ENCODE results near the gene SAE1.
A peak's percentile ranks its signal among the peaks of the same experiment; 100 is the strongest.

SAE1 gene

DNA sequence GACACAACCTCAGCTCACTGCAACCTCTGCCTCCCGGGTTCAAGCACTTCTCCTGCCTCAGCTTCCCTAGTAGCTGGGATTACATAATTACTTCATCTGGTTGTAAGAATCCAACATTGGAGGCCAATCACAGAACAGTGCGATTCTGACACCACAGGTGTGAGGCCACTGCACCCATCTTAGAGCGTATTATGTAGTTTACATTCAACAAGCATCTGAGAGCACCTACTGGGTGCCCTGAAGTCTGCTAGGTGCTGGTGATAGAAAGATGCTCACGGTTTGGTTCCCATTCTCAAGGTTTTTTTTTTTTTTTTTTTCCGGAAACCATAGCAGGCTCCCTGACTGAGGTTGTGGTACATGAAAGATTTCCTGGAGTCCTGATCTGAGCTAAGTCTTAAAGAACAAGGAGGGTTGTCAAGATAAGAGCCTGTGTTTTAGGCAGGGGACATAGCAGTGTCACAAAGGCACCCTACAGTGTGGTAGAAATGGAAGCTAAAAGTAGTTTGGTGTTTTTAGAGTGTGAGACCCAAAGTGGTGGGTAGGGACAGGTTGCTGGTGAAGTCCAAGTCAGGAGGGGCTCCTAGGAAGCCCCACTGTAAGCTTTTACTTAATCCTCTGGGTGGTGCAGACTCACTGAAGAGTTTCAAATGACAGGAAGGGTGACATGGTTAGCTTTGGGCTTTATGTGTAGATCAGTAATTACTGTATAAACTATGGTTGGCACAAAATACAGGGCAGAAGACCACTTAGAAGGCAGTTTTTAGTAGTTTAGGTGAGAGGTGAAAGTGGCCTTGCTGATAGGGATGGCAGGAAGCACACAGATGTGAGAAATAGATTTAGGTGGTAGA, 15.2 kb downstream of the SAE1 start:
- H3K4me3 Mint-ChIP-seq, result peak overlapping the region; percentile 22 to 52

DNA sequence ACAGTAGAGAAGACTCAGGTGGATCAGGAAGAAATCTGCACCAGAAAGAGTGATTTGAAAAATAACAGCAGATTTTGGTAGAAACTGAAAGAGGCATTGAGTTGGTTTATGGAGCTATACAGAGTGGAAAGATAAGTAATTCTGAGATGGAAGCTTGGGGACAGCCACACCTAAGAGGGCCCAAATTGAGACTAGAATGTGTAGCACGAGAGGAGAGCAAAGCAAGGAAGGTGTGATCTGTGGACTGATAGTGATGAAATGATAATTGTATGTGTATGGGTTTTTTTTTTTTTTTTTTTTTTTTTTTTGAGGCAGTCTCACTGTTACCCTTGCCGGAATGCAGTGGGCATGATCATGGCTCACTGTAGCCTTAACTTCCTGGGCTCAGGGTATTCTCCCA, 16.3 kb downstream of the SAE1 start:
- Mint-ChIP-seq H3K9me3 (no peaks in the 10 kb centered on the region), H3K27me3 (no peaks in the 10 kb centered on the region), H3K4me3 (no peak overlapping the region), H3K4me1 (ENCODE audit: low read depth in 2 of 2) (peaks cover 18 to 25% of the 10 kb centered on the region in 2 donors), H3K36me3 (ENCODE audit: insufficient read depth) (peaks cover 55% of the 10 kb centered on the region), H3K27ac (peak overlapping the region in 1 of 2 donors; percentile 61)
- ATAC-seq (replicated peaks) (no peak), DNase-seq (no peak)

More for the DNA sequence above, 15.2 kb downstream of the SAE1 start:
- Mint-ChIP-seq H3K27me3 (no peaks in the 10 kb centered on the region), H3K9me3 (no peaks in the 10 kb centered on the region), H3K27ac (peak overlapping the region; percentile 3 to 61), H3K36me3 (ENCODE audit: insufficient read depth) (peaks cover 44% of the 10 kb centered on the region), H3K4me1 (ENCODE audit: low read depth in 2 of 2) (peaks cover 21 to 31% of the 10 kb centered on the region in 2 donors)
- DNase-seq, result no peak
- ATAC-seq (replicated peaks), result peak; percentile 88

DNA sequence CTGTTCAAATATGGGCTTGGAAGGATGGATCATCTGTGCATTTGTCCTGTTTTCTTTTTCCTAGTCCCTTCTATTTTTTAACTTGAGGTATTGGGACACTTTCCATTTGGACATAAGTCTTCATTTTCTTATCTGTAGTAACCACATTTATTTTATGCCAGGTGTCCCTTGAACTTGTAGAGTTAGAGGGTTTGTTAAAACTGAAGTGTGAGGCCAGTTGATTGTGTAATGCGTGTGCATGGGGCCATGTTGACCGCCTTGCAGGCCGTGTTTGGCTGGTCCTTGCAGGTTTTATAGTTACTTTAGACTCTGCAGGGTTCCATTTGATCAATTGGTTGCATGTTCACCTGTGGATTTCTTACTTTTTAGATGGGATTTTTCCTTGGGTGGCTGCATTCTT, 21.0 kb downstream of the SAE1 start:
- Mint-ChIP-seq H3K27me3 (no peaks in the 10 kb centered on the region), H3K4me1 (ENCODE audit: low read depth in 2 of 2) (peaks cover 16 to 19% of the 10 kb centered on the region in 2 donors), H3K9me3 (no peaks in the 10 kb centered on the region), H3K4me3 (no peak overlapping the region), H3K36me3 (ENCODE audit: insufficient read depth) (peaks cover 65% of the 10 kb centered on the region), H3K27ac (no peak overlapping the region)
- ATAC-seq (replicated peaks) (no peak), DNase-seq (no peak)

DNA sequence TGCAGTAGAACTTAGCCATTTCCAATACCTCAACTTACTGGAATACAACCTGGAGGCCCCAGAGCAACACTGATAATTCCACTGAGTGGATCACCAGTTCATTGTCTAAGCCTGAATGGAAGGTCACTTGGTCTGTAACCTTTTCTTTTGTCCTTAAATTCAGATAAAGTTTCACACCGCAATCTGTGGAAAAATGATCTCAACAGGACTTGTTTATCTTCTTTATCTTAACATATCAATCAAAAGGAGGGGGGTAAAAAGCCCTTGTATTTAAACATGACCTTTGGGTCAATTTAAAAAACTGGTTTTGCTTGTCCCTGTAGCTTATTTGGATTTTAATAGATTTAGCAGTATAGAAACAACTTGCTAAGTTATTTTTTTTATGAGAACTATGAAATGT, 21.6 kb downstream of the SAE1 start:
- Mint-ChIP-seq H3K27me3 (no peaks in the 10 kb centered on the region), H3K27ac (no peak overlapping the region), H3K4me3 (no peak overlapping the region), H3K36me3 (ENCODE audit: insufficient read depth) (peaks cover 61% of the 10 kb centered on the region), H3K4me1 (ENCODE audit: low read depth in 2 of 2) (peaks cover 18 to 20% of the 10 kb centered on the region in 2 donors), H3K9me3 (no peaks in the 10 kb centered on the region)
- no peak for DNase-seq
- ATAC-seq (replicated peaks), result no peak

DNA sequence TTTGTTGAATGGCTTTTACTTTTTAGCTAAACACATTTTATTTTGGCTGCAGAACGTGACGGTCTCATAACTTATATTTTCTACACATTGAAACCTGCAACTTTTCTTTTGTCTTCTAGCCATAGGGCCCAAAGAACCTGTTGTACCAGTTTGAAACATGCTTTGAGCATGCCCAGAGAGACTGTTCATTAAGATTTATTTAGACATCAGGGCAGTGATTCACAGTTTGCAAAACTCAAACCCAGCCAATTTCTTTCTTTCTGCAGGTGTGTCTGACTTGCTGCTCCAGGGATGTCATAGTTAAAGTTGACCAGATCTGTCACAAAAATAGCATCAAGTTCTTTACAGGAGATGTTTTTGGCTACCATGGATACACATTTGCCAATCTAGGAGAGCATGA, 22.0 kb downstream of the SAE1 start:
- Mint-ChIP-seq H3K27ac (peak overlapping the region in 1 of 2 donors; percentile 42), H3K9me3 (no peaks in the 10 kb centered on the region), H3K4me3 (no peak overlapping the region), H3K4me1 (ENCODE audit: low read depth in 2 of 2) (peaks cover 22 to 23% of the 10 kb centered on the region in 2 donors), H3K27me3 (no peaks in the 10 kb centered on the region), H3K36me3 (ENCODE audit: insufficient read depth) (peaks cover 61% of the 10 kb centered on the region)
- ATAC-seq (replicated peaks), result no peak
- no peak for DNase-seq

DNA sequence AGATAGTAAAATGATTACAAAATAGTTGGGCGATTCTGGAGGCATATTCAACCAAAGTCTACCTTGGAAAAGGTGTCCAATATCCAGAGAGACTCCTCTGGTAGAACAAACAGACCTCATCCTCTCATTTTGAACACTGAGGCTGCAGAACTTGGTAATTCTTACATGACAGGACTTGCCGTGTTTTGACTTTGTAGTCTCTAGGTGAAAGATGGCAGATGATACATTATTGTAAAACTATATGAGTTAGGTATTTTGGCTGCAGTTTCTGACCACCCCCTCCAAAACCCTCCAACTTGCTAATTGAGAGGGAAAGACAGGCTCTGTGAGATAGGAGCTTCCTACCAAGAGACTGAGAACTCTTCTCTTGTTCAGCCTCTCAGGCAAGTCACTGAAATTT, 22.6 kb downstream of the SAE1 start:
- ATAC-seq (replicated peaks) (no peak), DNase-seq (no peak)
- no peak overlapping the region for H3K4me3 Mint-ChIP-seq
- peaks cover 24 to 28% of the 10 kb centered on the region in 2 donors for H3K4me1 Mint-ChIP-seq (ENCODE audit: low read depth in 2 of 2)
- H3K27me3 Mint-ChIP-seq, result no peaks in the 10 kb centered on the region
- H3K9me3 Mint-ChIP-seq, result no peaks in the 10 kb centered on the region
- H3K36me3 Mint-ChIP-seq (ENCODE audit: insufficient read depth), result peaks cover 63% of the 10 kb centered on the region
- peak overlapping the region in 1 of 2 donors; percentile 42 for H3K27ac Mint-ChIP-seq

DNA sequence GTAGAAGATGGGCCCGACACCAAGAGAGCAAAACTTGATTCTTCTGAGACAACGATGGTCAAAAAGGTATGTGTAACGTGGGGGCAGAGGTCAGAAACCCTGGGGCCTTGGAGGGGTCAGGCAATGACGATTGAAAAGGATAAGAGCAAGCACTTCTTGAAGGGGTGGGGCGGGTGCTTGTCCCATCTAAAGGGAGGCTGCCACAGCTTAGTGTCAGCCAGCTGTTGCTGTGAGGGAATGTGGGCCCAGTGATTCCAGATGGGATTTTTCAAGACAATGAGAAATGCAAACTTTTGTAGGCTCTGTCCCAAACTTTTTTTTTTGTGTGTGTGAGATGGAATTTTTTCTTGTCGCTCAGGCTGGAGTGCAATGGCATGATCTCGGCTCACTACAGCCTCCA, 24.5 kb downstream of the SAE1 start:
- Mint-ChIP-seq H3K9me3 (no peaks in the 10 kb centered on the region), H3K27ac (peak overlapping the region; percentile 60 to 83), H3K27me3 (no peaks in the 10 kb centered on the region), H3K4me1 (ENCODE audit: low read depth in 2 of 2) (peaks cover 35 to 36% of the 10 kb centered on the region in 2 donors), H3K36me3 (ENCODE audit: insufficient read depth) (peaks cover 49% of the 10 kb centered on the region), H3K4me3 (peak overlapping the region in 1 of 2 donors; percentile 60)
- ATAC-seq (replicated peaks) (no peak), DNase-seq (no peak)

DNA sequence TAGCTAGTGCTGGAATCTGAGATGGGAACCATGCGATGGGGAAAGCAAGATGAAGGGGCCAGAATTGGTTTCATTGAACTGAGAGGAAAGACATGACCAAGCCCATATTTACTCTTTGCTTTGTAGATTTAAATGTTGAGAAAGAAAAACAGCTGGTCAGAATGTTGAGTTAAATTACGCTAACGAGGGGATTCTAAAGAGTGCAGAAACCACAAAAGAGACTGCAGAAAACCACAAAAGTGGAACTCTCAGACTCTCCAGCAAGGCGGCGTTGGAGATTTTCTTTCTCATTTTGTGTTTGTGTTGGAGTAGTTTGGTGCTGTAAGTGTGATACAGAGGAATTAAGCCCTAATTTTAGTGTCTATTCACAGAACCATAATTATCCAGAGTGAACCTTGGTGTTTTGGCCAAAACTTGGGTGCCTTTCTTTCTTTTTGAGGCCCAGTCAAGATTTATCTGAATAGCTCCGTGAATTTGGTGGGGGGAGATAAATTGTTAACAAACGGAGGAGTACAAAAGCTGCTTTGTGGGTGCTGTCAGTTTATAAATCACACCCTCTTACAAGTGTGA, 26.3 kb downstream of the SAE1 start:
- ATAC-seq (replicated peaks) (peak; percentile 52), DNase-seq (peak in 1 of 3 experiments; percentile 4)
- peak overlapping the region; percentile 75 to 93 for H3K27ac Mint-ChIP-seq
- peaks cover 35 to 41% of the 10 kb centered on the region in 2 donors for H3K4me1 Mint-ChIP-seq (ENCODE audit: low read depth in 2 of 2)
- peaks cover 38% of the 10 kb centered on the region for H3K36me3 Mint-ChIP-seq (ENCODE audit: insufficient read depth)
- H3K27me3 Mint-ChIP-seq, result no peaks in the 10 kb centered on the region
- peak overlapping the region; percentile 75 to 82 for H3K4me3 Mint-ChIP-seq
- no peaks in the 10 kb centered on the region for H3K9me3 Mint-ChIP-seq

DNA sequence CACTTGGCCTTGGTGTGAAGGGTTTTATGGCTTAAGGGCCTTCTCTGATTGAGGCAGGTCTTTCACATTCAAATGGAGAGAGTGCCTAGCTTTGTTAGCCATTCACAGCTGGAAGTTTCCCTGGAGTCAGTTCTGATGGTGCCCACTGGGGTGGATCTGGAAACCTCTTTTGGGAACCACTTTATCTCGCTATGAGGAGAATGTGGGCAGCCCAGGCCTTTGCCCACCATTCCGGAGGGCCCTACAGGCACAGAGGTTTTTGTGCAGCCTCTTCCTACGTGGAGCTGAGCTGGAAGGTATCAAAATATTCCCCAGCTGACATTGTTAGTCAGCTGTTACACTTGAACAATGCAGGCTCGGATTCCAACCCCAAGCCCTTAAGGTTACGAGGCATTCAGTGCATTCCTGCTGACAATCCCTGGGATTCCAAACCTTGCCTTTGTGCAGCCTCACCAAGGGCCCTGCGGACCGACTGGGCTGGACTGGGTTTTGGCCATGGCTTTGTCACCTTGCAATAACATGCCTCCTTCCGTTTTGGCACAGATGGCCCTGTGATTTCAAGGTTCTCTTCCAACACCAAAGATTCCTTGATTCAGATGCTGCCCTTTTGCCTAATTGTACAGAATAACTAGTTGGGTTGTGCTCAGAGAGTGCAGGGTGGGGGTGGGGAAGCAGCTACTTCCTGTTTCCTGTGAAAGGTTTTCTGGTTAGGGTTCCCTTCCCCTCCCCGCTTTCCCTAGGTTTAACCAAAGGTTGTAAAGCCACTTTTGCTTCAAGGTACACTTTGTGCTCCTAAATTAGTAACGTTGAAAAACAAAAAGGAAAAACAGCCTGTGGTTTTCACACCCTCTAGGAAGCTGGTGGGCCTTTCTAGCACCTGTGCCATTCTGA, 27.0 kb downstream of the SAE1 start:
- ATAC-seq (replicated peaks), result peak; percentile 33
- H3K27me3 Mint-ChIP-seq, result no peaks in the 10 kb centered on the region
- H3K36me3 Mint-ChIP-seq (ENCODE audit: insufficient read depth), result peaks cover 31% of the 10 kb centered on the region
- H3K9me3 Mint-ChIP-seq, result no peaks in the 10 kb centered on the region
- peak overlapping the region; percentile 75 to 82 for H3K4me3 Mint-ChIP-seq
- DNase-seq, result peak in 1 of 3 experiments; percentile 27
- H3K4me1 Mint-ChIP-seq (ENCODE audit: low read depth in 2 of 2), result peaks cover 35 to 41% of the 10 kb centered on the region in 2 donors
- H3K27ac Mint-ChIP-seq, result peak overlapping the region; percentile 89 to 93

DNA sequence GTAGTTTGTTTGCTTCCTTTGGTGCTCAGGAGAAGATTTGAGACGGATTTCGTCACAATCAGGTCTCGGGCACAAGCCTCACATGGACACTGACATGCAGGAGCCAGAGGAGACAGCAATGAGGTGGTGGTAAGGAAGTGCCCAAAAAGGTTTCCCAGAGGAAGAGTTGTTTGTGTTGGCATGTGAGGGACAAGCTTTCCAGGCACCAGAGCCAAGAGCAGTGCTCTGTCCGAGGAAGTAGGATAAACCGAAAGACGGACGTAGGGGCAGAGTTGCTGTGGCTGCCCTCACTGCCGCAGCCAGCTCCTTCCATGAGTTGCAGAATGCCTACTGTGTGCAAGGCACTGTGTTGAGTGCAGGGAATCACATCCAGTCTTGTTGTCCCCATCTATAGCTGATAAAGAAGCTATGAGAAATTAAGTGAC, 27.7 kb downstream of the SAE1 start:
- Mint-ChIP-seq H3K36me3 (ENCODE audit: insufficient read depth) (peaks cover 26% of the 10 kb centered on the region), H3K27ac (peak overlapping the region; percentile 89 to 93), H3K4me1 (ENCODE audit: low read depth in 2 of 2) (peaks cover 35 to 41% of the 10 kb centered on the region in 2 donors), H3K4me3 (peak overlapping the region; percentile 75 to 82), H3K27me3 (no peaks in the 10 kb centered on the region), H3K9me3 (no peaks in the 10 kb centered on the region)
- ATAC-seq (replicated peaks) (no peak), DNase-seq (no peak)

DNA sequence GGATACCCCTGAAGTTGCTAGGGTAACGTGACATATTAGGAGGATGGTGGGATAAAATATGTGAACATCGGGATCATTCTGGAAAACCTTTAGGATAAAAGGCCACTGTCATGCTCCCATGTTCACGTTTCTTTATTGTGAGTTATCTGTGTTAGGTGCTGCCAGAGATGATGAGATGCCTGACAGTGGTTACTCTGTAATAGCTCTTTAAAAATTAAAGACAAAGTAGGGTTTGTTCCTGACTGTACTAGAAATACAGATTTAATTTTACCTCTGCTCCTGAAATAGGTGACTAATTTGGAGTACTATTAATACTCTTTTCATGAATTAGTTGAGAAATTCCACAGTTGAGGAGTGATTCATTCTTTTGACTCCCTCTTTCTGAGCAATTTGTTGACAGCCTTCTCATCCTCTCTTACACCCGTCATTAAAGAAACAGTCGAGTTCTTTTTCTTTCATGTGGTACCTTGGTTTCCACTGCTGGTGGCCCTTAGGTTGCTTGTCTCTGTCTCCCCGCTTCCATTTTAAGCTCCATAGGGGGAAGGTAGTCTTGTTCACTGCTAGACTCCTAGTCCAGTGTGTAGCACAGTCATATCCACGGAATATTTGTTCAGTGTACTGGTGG, 28.4 kb downstream of the SAE1 start:
- Mint-ChIP-seq H3K4me1 (ENCODE audit: low read depth in 2 of 2) (peaks cover 35 to 41% of the 10 kb centered on the region in 2 donors), H3K27me3 (no peaks in the 10 kb centered on the region), H3K4me3 (peak overlapping the region; percentile 75 to 82), H3K9me3 (no peaks in the 10 kb centered on the region), H3K36me3 (ENCODE audit: insufficient read depth) (peaks cover 26% of the 10 kb centered on the region), H3K27ac (peak overlapping the region; percentile 89 to 93)
- peak; percentile 80 for ATAC-seq (replicated peaks)
- DNase-seq, result peak in 2 of 3 experiments; percentile 17 to 31

DNA sequence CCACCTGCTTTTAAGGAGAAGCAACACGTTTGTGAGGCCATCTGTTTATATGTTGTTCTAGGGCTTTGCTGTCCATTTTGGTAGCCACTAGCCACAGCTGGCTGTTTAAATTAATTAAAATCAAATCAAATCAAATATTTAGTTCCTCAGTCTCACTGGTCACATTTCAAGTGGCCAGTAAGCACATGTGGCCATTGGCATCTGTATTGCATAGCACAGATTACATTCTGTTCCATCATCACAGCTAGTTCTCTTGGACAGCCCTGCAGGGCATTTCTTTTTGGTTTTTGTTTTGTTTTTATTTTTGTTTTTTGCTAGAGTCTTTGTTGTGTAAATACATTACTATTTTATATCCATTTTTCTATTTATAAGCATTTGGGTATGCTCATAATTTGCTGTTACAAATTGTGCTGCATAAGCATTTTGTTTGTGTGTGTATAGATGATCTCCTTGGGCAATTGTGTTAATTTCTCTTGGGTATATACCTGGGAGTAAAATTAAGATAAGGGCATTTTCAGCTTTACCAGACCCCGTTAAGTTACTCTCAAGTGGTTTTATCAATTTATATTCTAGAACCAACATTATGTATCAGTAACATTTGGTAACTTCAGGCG, 31.3 kb downstream of the SAE1 start:
- ATAC-seq (replicated peaks), result no peak
- peak overlapping the region in 1 of 2 donors; percentile 45 for H3K27ac Mint-ChIP-seq
- no peaks in the 10 kb centered on the region for H3K27me3 Mint-ChIP-seq
- H3K9me3 Mint-ChIP-seq, result no peaks in the 10 kb centered on the region
- peaks cover 18% of the 10 kb centered on the region for H3K36me3 Mint-ChIP-seq (ENCODE audit: insufficient read depth)
- no peak overlapping the region for H3K4me3 Mint-ChIP-seq
- no peak for DNase-seq
- peaks cover 24 to 28% of the 10 kb centered on the region in 2 donors for H3K4me1 Mint-ChIP-seq (ENCODE audit: low read depth in 2 of 2)
